HG03521 (cell line): ENCODE data around the gene COL6A2.
"Not testable (repeated sequence)": the region's sequence is repeated elsewhere in the genome, so short reads cannot be mapped to it uniquely, and the experiment has no call there.

ENCODE experiments used
- ATAC-seq: cut with Tn5 transposase; IDR thresholded peaks from one replicate; pipeline ENCODE4 v1.9.1; 2021; ENCODE audit warnings: mild to moderate bottlenecking, moderate library complexity; ENCODE audit not compliant: unreplicated experiment

COL6A2 gene

DNA sequence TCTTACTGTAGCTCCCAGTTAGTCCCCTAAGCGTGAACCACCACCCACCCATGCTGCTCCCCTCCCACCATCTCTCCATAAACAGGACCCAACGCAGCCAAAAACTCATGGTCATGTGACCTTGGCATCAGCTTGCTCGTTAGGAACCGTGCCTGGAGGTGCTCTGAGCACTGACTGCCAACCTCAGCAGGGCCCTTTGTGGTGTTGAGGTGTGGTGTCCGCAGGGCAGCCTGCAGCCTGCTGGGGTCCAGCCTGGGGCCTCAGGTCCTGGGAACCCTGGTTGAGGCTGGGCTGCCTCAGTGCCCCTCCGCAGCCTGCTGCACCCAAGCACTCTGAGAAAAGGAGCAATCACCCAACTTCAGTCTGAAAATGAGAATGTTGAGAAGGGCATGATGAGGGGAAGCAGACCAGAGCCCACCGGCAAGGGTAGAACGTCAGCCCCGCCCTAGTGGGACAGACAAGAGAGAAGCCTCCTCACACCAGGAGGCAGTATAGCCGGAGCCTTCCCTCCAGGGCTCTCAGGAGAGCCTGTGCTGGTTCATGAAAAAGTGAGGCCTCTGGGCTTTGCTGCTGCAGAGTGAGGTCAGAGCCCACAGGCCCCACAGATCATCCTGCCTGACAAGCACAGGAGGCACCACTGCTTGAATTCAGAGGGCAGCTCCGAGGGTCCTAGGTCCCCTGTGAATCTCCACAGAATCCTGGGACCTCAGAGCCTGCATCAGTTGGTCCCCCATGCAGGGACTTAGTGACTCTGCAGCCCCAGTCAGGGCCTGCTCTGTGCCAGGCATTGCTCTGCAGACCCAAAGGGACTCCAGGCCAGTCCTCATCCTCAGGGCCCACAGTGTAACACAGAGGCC is 4.9 kb upstream of the COL6A2 start:
- ATAC-seq = no peak

DNA sequence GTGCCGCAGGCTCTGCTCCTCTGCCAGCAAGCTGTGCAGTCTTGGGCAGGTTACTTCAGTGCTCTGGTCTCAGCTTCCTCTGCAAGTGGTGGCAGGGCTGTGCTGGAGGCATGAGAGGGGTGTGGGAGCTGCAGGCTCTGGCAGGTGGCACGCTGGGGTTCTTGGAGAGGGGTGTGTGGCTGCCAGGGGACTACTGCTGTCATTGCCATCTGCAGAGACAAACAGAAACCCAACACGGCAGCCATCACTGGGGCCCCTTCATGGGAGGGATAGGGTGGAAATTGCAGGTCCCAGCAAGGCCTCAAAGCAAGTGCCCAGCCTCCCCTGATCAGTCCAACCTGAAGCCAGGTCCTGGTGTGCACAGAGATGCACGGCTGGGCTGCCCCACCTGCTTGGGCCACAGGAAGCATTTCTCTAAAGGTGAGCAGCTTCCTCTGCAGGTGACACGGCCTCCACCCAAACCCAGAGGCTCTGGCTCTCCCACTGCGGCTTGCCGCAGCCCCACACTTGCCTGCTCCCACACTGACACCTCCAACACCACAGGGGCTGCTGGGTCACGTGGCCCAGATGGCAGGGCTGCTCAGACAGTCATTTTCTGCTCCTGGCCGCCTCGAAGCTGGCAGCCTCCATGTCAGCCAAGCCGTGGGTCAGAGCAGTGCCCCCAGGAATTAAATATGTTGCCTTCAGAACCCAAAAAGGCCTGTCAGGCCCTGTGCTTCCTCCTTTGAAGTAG is 4.1 kb upstream of the COL6A2 start:
- ATAC-seq = no peak

DNA sequence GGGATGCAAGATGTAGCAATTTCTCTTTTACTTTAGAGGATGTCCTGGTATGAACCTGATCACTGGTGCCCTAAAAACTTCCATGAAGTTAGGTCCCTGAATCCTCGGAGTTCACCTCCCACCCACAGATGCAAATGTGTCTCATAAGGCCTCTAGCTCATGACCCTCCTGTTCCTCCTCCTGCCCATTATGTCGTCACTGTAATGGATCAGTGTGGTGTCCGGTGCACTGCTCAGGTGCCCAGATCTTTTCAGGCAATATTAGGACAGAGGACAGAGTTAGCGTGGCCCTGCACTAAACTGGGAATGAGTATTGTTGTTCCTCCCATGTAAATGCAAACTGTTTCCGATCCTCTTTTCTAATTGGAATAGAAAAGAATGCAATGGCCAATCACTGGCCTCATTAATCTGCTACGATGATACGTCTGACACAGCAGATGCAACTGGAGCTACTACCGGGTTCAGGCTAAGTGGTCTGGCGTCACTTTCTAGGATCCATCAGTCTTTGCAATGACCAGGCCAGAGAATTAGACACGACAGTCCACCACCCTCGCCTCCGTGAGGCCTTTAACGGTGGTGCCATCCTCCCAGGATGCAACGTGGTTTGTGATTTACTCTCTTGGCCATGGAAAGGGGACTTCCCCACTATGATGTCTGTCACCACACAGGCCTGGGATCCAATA is 3.4 kb upstream of the COL6A2 start:
- ATAC-seq = no peak

DNA sequence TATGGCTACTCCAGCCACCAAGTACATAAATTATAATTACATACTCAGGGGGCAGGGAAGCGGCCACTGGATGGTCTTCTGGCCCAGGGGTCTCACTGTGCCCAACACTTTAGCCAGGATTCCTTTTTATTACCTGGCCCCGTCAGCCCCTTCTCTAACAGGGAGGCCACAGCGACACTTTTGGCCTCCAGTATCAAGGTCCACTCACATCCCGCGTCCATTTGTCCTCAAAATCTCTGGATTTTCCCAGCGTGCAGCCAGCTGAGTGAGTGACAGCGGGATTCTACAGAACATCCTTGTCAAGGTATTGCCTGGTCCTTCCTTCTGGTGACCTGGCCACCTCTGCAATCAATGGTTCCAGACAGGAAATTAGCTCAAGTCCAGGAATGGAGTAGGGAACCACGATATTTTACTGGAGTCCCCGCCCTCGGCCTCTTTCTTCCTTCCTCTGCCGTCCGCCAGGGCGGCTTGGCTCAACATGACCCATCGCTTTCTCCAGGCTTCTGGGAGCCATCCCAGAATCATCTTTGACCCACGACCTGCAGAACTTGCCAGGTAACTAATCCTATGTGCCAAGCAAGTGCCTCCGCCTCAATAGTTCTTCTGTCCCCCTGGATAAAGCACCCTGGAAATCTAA is 2.7 kb upstream of the COL6A2 start:
- ATAC-seq = no peak

DNA sequence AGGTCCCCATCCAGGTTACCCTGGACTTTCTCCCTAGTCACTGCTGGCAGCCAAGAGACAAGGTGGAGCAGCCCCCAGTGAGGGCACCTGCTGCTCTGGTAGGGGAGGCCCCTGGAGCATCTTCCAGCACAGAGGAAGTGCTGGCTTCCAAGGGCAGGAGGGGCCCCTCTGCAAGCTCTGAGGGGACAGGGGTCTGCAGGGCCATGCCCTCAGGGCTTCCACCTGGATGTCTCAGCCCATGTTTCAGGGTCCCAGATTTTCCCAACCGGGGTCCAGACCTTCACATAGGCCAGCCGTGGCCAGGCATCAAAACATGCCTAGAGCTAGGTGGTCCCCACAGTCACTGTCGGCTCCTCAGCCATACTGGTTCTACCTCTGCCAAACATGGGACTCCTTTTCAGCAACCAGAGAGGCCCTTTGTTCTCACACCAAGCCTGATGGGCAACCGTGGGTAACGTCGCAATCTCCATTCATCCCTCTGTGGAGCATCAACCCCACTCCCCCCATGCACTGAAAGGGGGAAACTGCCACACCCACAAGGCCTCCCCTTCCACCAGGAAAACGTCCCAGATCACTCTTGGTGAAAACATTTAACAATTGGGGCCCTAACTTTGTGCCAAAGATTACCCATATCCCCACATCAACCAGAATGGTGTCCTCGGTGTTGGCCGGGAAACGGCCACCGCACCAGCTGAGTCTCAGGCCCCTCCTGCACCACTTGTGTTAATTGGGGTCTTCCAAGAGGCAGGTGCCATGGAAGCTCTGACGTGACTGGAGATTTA is 1.9 kb upstream of the COL6A2 start:
- no peak for ATAC-seq

DNA sequence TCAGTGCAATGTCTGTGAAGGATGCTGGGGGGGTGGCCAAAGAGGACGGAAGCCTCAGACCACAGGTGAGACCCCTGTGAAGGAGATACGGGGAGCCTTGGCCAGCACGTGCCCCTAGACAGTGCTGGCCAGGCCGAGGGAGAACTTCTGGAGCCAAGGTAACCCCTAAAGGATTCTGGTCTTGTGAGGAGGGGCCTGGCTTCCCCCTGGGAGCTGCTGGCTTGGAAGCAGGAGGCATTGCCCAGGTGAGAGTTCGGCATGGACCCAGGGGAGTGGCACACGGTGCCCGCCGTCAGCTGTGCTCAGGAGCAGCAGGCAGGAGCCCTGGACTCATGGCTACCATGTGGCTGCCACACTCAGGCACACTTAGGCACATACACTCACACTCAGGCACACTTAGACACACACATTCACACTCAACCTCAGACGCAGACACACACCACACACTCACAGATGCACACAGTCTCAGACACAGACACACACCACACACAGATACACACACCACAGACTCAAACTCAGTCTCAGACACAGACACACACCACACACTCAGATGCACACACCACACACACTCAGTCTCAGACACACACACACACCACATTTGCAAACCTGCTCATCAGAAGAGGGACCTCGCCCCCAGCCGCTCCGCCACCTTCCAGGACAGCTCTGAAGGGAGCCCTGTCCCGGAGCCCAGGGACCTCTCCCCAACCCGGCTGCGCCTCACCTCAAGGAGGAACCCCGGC is 1.1 kb upstream of the COL6A2 start:
- no peak for ATAC-seq

DNA sequence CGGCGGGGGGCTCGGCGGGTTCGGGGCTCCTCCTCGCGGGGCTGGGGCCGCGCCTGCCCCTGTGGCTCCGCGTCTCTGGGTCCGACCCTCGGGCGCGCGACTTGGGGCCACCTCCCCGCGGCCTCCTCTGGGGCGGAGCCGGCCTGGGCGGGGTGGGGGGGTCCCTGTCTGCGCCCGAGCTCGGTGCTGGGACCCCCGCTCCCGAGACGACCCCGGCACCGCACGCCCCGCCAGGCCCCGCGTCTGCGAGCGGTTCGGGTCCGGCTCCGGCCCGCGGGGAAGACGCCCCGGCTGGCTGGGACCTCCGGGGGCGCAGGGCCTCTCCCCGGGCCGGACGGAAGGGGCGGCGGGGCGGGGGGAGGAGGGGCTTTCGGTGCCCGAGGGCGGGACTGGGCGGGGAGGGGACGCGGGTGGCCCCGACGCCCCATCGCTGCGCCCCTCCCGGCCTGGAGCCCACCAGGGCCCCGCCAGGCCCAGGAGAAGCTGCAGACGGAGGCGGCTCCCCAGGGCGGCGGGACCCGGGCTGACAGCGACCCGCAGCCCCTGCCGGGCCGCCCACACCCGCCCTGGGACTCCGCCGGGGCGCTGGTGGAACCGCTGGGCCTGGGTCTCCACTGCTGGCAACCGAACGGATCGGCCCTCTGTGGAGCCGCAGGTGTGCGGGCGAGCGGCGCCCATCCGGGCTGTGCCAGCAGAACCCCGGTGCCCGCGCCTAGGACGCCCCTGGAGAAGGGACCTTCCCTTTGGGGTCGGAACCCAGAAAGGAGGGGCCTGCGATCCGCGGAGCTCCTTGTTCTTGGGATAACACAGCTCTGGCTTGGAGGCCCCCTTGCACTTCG is 610 bp downstream of the COL6A2 start:
- no peak for ATAC-seq

DNA sequence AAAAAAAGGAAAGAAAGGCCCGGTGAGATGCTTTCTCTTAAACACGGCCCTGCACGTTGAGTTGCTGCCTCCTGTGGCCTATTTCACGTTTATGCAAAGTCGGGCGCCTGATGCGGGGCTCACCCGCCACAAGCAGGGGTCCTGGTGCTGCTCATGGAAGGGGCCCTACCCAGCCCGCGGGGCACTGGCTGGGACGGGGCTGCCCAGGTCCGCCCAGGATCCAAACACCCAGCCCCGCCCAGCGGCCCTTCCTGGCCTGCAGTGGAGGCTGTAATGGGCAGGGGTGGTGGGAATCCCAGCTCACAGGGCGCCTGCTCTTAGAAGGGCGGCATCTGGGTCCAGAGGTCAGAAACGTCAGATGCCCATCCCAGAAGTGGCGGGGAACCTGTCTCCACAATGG is 1.6 kb downstream of the COL6A2 start:
- no peak for ATAC-seq

DNA sequence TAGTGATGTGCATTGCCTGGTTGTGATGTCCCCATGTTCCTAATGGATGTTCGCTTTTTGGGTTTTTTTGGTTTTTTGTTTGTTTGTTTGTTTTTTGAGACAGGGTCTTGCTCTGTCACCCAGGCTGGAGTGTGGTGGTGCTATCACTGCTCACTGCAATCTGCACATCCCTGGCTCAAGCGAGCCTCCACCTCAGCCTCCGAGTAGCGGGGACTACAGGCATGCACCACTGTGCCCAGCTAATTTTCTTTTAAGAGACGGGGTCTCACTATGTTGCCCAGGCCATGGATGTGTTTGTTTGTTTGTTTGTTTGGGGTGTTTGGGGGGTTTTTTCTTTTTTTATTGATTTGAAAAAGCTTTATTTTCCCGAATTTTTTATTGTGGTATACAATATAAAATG is 2.1 kb downstream of the COL6A2 start:
- no peak for ATAC-seq

DNA sequence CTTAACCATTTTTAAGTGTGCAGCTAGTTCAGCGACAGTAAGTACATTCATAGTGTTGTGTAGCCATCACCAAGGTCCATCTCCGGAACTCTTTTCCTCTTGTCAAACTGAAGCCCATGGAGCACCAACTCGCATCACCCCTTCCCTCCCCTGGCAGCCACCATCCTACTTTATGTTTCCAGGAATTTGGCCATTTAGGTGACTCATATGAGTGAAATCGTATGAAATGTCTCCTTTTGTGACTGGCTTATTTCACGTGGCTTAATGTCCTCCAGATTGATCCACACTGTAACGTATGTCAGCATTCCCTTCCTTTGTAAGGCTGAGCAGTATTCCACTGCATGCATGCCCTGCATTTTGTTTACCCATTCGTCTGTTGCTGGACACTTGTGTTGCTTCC is 2.5 kb downstream of the COL6A2 start:
- ATAC-seq = no peak

DNA sequence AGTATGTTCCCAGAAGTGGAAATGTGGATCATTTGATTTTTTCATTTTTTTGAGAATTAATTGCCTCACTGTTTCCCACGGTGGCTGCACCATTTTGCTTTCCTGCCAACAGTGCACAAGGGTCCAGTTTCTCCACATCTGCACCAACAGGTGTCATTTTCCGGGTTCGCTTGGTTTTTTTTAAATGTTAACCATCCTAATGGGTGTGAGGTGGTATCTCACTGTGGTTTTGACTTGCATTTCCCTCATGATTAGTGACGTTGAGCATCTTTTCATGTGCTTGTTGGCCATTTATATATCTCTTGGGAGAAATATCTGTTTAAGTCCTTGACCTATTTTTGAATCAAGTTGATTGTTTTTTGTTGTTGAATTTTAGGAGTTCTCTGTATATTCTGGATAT is 3.0 kb downstream of the COL6A2 start:
- ATAC-seq = no peak

DNA sequence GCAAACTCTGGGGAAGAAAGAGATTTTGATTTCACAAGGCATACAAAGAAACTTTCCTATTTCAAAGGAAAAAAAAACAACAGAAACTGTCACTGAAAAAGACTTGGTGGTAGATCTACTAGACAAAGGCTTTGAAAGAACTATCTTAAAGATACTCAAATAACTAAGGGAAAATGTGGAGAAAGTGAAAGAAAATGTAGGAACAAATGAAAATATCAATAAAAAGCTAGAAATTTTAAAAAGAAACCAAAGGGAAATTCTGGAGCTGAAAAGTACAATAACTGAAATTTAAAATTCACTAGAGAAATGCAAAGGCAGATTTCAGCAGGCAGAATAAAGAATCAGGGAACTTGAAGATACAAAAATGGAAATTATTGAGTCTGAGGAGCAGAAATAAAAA is 6.2 kb downstream of the COL6A2 start:
- ATAC-seq = no peak

DNA sequence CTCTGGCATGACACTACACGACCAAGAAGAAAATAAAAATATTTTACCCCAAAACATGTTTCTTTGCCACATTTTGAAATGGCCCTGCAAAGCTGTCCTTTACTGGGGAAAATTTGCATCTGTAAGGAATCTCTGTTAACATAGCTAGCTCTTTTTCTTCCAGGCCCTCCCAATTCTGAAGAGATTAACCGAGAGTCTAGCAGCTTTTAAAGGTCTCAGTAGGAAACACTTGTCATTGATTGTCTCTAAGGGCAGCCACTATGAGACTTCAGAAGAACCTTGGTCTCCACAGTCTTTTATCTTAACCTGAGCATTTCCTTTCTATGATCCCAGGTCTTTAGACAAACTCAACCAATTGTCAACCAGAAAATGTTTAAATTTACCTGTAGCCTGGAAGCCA is 9.5 kb downstream of the COL6A2 start:
- not testable (repeated sequence) for ATAC-seq

DNA sequence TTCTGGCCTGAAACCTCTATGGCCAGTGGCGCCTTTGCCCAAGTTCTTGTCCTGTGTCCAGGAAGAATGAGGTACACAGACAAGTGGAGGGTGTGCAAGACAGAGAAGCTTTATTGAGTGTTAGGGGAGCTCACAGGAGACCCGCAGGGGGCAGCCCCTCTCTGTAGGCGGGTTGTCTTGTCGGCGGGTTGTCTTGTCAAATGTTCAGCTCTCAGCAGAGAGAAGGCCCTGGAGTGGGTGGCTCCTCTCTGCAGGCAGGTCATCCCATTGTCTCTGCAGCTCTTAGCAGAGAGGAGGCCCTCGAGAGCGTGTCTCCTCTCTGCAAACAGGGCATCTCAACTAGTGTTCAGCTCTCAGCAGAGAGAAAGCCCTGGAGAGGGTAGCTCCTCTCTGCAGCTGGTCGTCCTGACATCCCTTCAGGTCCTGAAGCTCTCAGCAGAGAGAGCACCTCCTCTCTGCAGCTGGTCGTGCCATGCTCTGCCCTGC is 11.0 kb downstream of the COL6A2 start:
- no peak for ATAC-seq

DNA sequence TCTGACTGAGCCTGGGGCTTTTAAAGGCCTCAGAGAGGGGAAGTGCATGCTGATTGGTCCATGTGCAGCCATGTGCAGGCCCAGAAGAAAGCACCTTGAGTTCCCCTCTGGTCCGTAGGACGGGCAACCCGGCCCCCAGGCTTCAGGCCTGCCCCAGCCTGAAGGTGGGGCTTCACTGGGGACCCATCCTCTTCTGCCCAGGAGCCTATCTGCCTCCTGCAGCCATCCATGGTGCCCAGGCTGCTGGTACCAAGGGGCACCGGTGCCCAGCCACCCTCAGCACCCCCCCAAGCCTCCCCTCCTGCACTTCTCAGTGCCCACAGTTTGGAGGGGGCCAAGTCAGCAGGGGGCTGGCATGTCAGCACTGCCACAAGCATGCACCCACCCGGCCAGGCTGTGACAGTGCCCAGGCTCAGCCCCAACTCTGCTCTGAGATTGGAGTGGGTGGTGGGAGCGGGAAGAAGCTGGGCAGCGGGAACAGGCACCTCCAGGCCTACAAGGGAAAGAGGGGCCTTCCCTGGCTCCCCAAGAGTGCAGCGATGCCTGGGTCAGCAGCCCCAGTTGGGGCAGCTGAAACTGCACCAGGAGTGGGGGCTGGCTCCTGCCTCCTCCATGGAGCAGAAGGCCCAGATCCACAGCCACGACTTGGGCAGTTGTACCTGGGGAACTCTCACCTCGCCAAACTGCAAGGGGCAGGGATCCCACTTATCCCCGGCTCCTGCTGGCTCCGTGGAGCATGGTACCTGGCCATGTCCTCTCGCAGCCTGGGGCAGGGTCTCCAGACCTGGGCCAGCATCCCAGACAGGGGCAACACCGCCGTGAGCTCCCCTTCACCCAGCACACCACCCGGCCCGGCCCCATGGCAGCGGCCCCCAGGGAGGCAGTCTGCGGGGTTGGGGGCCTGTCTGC is 11.7 kb downstream of the COL6A2 start:
- no peak for ATAC-seq

DNA sequence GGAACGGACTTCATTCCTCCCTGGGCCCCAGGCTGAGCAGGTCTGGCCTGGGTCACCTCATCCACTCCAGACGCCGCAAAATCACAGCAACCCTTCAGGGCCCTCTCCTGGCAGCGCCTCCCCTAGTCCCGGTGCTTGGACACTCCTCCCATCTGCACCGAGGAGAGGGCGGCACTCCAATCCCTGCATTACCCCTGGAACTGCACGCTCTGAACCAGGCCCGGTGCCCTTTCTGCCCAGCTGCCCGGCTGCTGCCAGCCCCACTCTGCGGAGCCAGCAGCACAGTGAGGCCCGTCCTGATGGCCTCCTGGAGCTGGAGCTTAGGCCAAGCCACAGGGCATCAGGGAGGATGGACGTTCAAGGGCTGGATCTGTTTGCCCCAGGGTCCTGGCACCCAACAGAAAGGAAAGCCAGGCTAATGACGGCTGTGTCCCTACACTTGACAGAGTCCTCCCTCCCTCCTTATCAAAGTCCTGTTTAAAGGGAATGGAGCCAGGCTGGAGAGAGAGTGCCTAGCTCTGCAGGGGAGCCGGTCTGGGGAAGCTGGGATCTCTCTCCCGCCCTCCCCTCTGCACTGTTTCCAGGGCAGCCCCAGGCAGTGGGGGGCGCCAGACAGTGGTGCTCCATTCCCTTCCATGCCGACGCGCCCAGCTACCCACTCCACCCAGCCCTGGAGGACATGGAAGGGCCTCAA is 12.7 kb downstream of the COL6A2 start:
- ATAC-seq = no peak

DNA sequence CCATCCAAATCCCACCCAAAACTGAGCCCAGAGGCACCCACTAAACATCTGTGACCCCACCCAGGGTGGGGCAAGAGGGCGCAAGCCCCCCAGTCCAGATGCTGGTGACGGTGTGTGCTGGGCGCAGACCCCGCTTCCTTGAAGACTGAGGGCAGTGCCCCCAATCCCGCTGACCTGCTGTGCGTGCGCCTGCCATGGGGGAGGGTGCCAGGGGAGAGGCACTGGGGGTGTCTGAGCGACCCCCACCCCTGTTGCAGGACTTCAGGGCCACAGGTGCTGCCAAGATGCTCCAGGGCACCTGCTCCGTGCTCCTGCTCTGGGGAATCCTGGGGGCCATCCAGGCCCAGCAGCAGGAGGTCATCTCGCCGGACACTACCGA is 13.3 kb downstream of the COL6A2 start:
- ATAC-seq = no peak
